ENCODE data around the gene LAPTM4A.

GRCh38 chr2:20060106-20060505, 8.7 kb upstream of the LAPTM4A start:
- TF ChIP-seq CTCF (IDR thresholded peaks at IDR 0.05), result no peak
- no peak for TF ChIP-seq POLR2A (IDR thresholded peaks at IDR 0.05)

Measured in Peyer's patch (tissue), 4 donors.